WTC11 (cell line): ENCODE results near the gene DGKZ. TPM values are rescaled to one million over a fixed set of nuclear protein-coding genes. Genes with fewer than 3 reads are reported as not detected.
A peak's percentile ranks its signal among the peaks of the same experiment; 100 is the strongest.

ENCODE experiments used
- ATF1 ChIP-seq: sonication (generic); formaldehyde crosslinking; IDR thresholded peaks from 2 replicates; pipeline ENCODE4 v1.8.1; 2023; ENCODE audit warnings: mild to moderate bottlenecking, moderate library complexity, missing genetic modification reagents
- ATF2 ChIP-seq: sonication (generic); formaldehyde crosslinking; IDR thresholded peaks from 2 replicates; pipeline ENCODE4 v1.8.1; 2022; ENCODE audit warnings: low read depth, missing genetic modification reagents, borderline replicate concordance
- CDX4 ChIP-seq: fragments of 250-450 bp; sonication (Bioruptor Pico); IDR thresholded peaks from 2 replicates; pipeline ENCODE4 v1.9.0; 2021; ENCODE audit warnings: moderate library complexity, mild to moderate bottlenecking, inconsistent platforms, borderline replicate concordance
- CTCF ChIP-seq: fragments of 200-600 bp; IDR thresholded peaks from 2 replicates; pipeline ENCODE4 v1.8.0; 2022; ENCODE audit warnings: antibody characterized with exemption
- E2F1 ChIP-seq: sonication (generic); formaldehyde crosslinking; IDR thresholded peaks from 2 replicates; pipeline ENCODE4 v1.8.0; 2022; ENCODE audit warnings: mild to moderate bottlenecking, missing genetic modification reagents
- GRHL2 ChIP-seq: fragments of 250-450 bp; sonication (Bioruptor Pico); IDR thresholded peaks from 2 replicates; pipeline ENCODE4 v1.8.0; 2022; ENCODE audit warnings: mild to moderate bottlenecking, moderate library complexity; ENCODE audit not compliant: insufficient replicate concordance, severe bottlenecking
- HMGA2 ChIP-seq: fragments of 250-450 bp; sonication (Bioruptor Pico); IDR thresholded peaks from 2 replicates; pipeline ENCODE4 v1.4.0; 2021; ENCODE audit warnings: mild to moderate bottlenecking, moderate library complexity
- IRF1 ChIP-seq: sonication (generic); formaldehyde crosslinking; IDR thresholded peaks from 2 replicates; pipeline ENCODE4 v1.8.0; 2023; ENCODE audit warnings: missing genetic modification reagents
- IRF2 ChIP-seq: sonication (generic); formaldehyde crosslinking; IDR thresholded peaks from 2 replicates; pipeline ENCODE4 v1.8.0; 2022; ENCODE audit warnings: low read depth, missing genetic modification reagents, borderline replicate concordance
- NR1H2 ChIP-seq: sonication (generic); formaldehyde crosslinking; IDR thresholded peaks from 2 replicates; pipeline ENCODE4 v1.9.0; 2021; ENCODE audit warnings: mild to moderate bottlenecking, moderate library complexity, missing genetic modification reagents
- PRDM15 ChIP-seq: sonication (generic); formaldehyde crosslinking; IDR thresholded peaks from 2 replicates; pipeline ENCODE4 v1.8.0; 2022; ENCODE audit warnings: missing genetic modification reagents
- RELA ChIP-seq: sonication (generic); formaldehyde crosslinking; IDR thresholded peaks from 2 replicates; pipeline ENCODE4 v1.8.1; 2022; ENCODE audit warnings: missing genetic modification reagents, mild to moderate bottlenecking, borderline replicate concordance
- SMAD4 ChIP-seq: sonication (generic); formaldehyde crosslinking; IDR thresholded peaks from 2 replicates; pipeline ENCODE4 v1.8.0; 2022; ENCODE audit warnings: mild to moderate bottlenecking, missing genetic modification reagents
- TEAD1 ChIP-seq: sonication (generic); formaldehyde crosslinking; IDR thresholded peaks from 2 replicates; pipeline ENCODE4 v1.8.0; 2022; ENCODE audit warnings: mild to moderate bottlenecking, missing genetic modification reagents
- TEAD4 ChIP-seq: sonication (generic); formaldehyde crosslinking; IDR thresholded peaks from 2 replicates; pipeline ENCODE4 v1.8.0; 2022; ENCODE audit warnings: mild to moderate bottlenecking, missing genetic modification reagents
- ZBTB21 ChIP-seq: sonication (generic); formaldehyde crosslinking; IDR thresholded peaks from 2 replicates; pipeline ENCODE4 v1.8.1; 2023; ENCODE audit warnings: mild to moderate bottlenecking, missing genetic modification reagents, borderline replicate concordance
- ZMAT4 ChIP-seq: fragments of 250-450 bp; sonication (Bioruptor Pico); IDR thresholded peaks from 2 replicates; pipeline ENCODE4 v1.9.0; 2021; ENCODE audit warnings: mild to moderate bottlenecking
- ZNF121 ChIP-seq: sonication (generic); formaldehyde crosslinking; IDR thresholded peaks from 2 replicates; pipeline ENCODE4 v1.8.0; 2023; ENCODE audit warnings: missing genetic modification reagents
- ZNF425 ChIP-seq: fragments of 250-450 bp; sonication (Bioruptor Pico); conservative IDR thresholded peaks from 2 replicates; pipeline ENCODE4 v1.9.0; 2021; ENCODE audit warnings: mild to moderate bottlenecking
- ZNF512 ChIP-seq: sonication (generic); formaldehyde crosslinking; IDR thresholded peaks from 2 replicates; pipeline ENCODE4 v1.8.1; 2022; ENCODE audit warnings: missing genetic modification reagents, borderline replicate concordance
- ZNF671 ChIP-seq: fragments of 250-450 bp; sonication (Bioruptor Pico); IDR thresholded peaks from 2 replicates; pipeline ENCODE4 v1.8.0; 2021; ENCODE audit warnings: mild to moderate bottlenecking
- ZSCAN18 ChIP-seq: fragments of 250-450 bp; sonication (Bioruptor Pico); IDR thresholded peaks from 2 replicates; pipeline ENCODE4 v2.1.2; 2022; ENCODE audit warnings: mild to moderate bottlenecking, moderate library complexity
- total RNA-seq: library from RNA; stranded (reverse); gene quantifications from 3 replicates; pipeline ENCODE4 v1.2.3, GENCODE V29; 2021

DGKZ gene
- total RNA-seq, 1 experiment from 2014 or later: 139 TPM

GRCh38 chr11:46392421-46393230 lies 45.4 kb downstream of the DGKZ start (continued):
- peak; percentile 93; the same call in 1 of the 2 replicates for TF ChIP-seq E2F1
- TF ChIP-seq SMAD4: peak; percentile 86
- TF ChIP-seq PRDM15 (CRISPR knock-in tag): peak; percentile 97
- no peak for TF ChIP-seq GRHL2 (CRISPR knock-in tag)
- peak; percentile 81; the same call in 1 of the 2 replicates for TF ChIP-seq IRF2 (CRISPR knock-in tag)
- TF ChIP-seq ATF2 (CRISPR knock-in tag): no peak
- no peak for TF ChIP-seq ZNF121
- no peak for TF ChIP-seq ZSCAN18 (CRISPR knock-in tag)
- TF ChIP-seq ZBTB21 (CRISPR knock-in tag): no peak
- TF ChIP-seq ZNF512 (CRISPR knock-in tag): 0 out of 2 replicates have a peak, but pooled peaks have one; percentile 84
- no peak for TF ChIP-seq ZNF671 (CRISPR knock-in tag)
- TF ChIP-seq ATF1: peak; percentile 84; the same call in 1 of the 2 replicates
- peak; percentile 98 for TF ChIP-seq TEAD1
- peak; percentile 93 for TF ChIP-seq IRF1 (CRISPR knock-in tag)
- peak; percentile 96 for TF ChIP-seq RELA (CRISPR knock-in tag)
- no peak for TF ChIP-seq CDX4
- peak; percentile 91 for TF ChIP-seq TEAD4 (CRISPR knock-in tag)
- TF ChIP-seq NR1H2: 0 out of 2 replicates have a peak, but pooled peaks have one; percentile 24
- no peak for TF ChIP-seq ZNF425 (CRISPR knock-in tag)
- TF ChIP-seq HMGA2 (CRISPR knock-in tag): no peak
- TF ChIP-seq CTCF: no peak
- no peak for TF ChIP-seq ZMAT4 (CRISPR knock-in tag)
